Keratinocyte (primary cell): ENCODE data around the gene PALM2AKAP2. TPM values are rescaled to one million over a fixed set of nuclear protein-coding genes. Genes with fewer than 3 reads are reported as not detected.

Source experiments
- DNase-seq: peaks from one replicate; pipeline ENCODE4 v3.0.0-alpha.2; 2011; ENCODE audit warnings: low read depth, missing footprints, low spot score
- FAIRE-seq: peaks from 2 replicates; lab custom pipeline; 2011; peaks lifted over from hg19 to GRCh38; lab: Jason Lieb, UNC
- H2AFZ ChIP-seq: 2 replicates; pipeline ENCODE4 v1.6.0; 2012; ENCODE audit warnings: low read length, control low read depth, inconsistent platforms; ENCODE audit not compliant: control insufficient read depth
- H3K27ac ChIP-seq: 2 replicates; pipeline ENCODE4 v1.5.1; 2011; ENCODE audit warnings: low read length; ENCODE audit not compliant: control insufficient read depth, insufficient read depth
- H3K27me3 ChIP-seq: 3 replicates; pipeline ENCODE4 v1.6.0; 2011; ENCODE audit warnings: low read length; ENCODE audit not compliant: control insufficient read depth, insufficient read depth; ENCODE audit errors: extremely low read depth
- H3K36me3 ChIP-seq, 2 experiments: 2 replicates in 1 of 2; 3 replicates in 1 of 2; pipeline ENCODE4 v1.5.1; 2011; ENCODE audit warnings: low read length in 2 of 2, mild to moderate bottlenecking in 1 of 2; ENCODE audit not compliant: control insufficient read depth in 2 of 2, insufficient read depth in 2 of 2; ENCODE audit errors: extremely low read depth in 1 of 2
- H3K4me1 ChIP-seq: 3 replicates; pipeline ENCODE4 v1.5.1; 2011; ENCODE audit warnings: low read length; ENCODE audit not compliant: control insufficient read depth, insufficient read depth; ENCODE audit errors: extremely low read depth
- H3K4me2 ChIP-seq: 3 replicates; pipeline ENCODE4 v1.6.0; 2011; ENCODE audit warnings: low read depth, low read length; ENCODE audit not compliant: control insufficient read depth, insufficient read depth; ENCODE audit errors: extremely low read depth
- H3K4me3 ChIP-seq, 3 experiments: fragments of 200-600 bp in 1 of 3; sonication (generic) in 1 of 3; 2 replicates in 2 of 3; 3 replicates in 1 of 3; pipeline ENCODE4 v1.5.1; 2011 to 2016; ENCODE audit warnings: low read length in 3 of 3, mild to moderate bottlenecking in 3 of 3, control low read depth in 2 of 3, inconsistent platforms in 1 of 3, low read depth in 1 of 3, mixed read lengths in 1 of 3, mixed run types in 1 of 3, moderate library complexity in 1 of 3; ENCODE audit not compliant: control insufficient read depth in 2 of 3, insufficient read depth in 2 of 3; ENCODE audit errors: extremely low read depth in 1 of 3
- H3K79me2 ChIP-seq: 2 replicates; pipeline ENCODE4 v1.6.0; 2012; ENCODE audit warnings: low read length; ENCODE audit not compliant: control insufficient read depth, insufficient read depth
- H3K9ac ChIP-seq: 3 replicates; pipeline ENCODE4 v1.6.0; 2011; ENCODE audit warnings: low read length; ENCODE audit not compliant: control insufficient read depth, insufficient read depth; ENCODE audit errors: extremely low read depth
- H3K9me1 ChIP-seq: 3 replicates; pipeline ENCODE4 v1.6.0; 2011; ENCODE audit warnings: low read length; ENCODE audit not compliant: control insufficient read depth, insufficient read depth; ENCODE audit errors: extremely low read depth
- H3K9me3 ChIP-seq: 2 replicates; pipeline ENCODE4 v1.5.1; 2012; ENCODE audit warnings: low read depth, low read length; ENCODE audit not compliant: control insufficient read depth
- H4K20me1 ChIP-seq: 3 replicates; pipeline ENCODE4 v1.6.0; 2011; ENCODE audit warnings: low read length; ENCODE audit not compliant: control insufficient read depth, insufficient read depth; ENCODE audit errors: extremely low read depth
- EZH2 ChIP-seq: IDR thresholded peaks from one replicate; pipeline ENCODE4 v1.6.1; 2012; ENCODE audit warnings: inconsistent platforms, mild to moderate bottlenecking, low read length, moderate library complexity
- dilution Hi-C: fragments of 300-500 bp; cut with MboI; formaldehyde crosslinking; loops from one replicate; pipeline ENCODE4 v1.7.0; 2020; ENCODE audit warnings: low sequenced_read_pairs; ENCODE audit not compliant: extremely low pct_ligation_motif_present
- polyA plus RNA-seq, 5 experiments: library from polyadenylated mRNA; depleted of rRNA in 3 of 5; stranded (reverse) in 3 of 5; stranded (forward) in 1 of 5; unstranded in 1 of 5; fragments of >200 nt; gene quantifications; 1 replicate in 1 of 5; 2 replicates in 3 of 5; 3 replicates in 1 of 5; pipeline versions ENCODE4 v1.2.1 to v1.2.3, GENCODE V29; 2011 to 2012; ENCODE audit warnings: missing spikeins in 2 of 5, low read depth in 1 of 5, low replicate concordance in 1 of 5
- TF ChIP-seq, protein P1 (sequence below), 3 experiments: IDR thresholded peaks in 1 of 3; conservative IDR thresholded peaks in 1 of 3; optimal IDR thresholded peaks in 1 of 3; 2 replicates in 2 of 3; 3 replicates in 1 of 3; pipeline versions ENCODE3 to v1.5.1; 2011; ENCODE audit warnings: low read length in 3 of 3, mild to moderate bottlenecking in 3 of 3, moderate library complexity in 2 of 3, control low read depth in 1 of 3, inconsistent platforms in 1 of 3; ENCODE audit not compliant: insufficient read depth in 2 of 3; ENCODE audit errors: extremely low read depth in 1 of 3

Gene PALM2AKAP2
- polyA plus RNA-seq, 1 donor (not counting 4 experiments of a cell fraction or from before 2014, with no cell fraction given), result 3.6 TPM

DNA sequence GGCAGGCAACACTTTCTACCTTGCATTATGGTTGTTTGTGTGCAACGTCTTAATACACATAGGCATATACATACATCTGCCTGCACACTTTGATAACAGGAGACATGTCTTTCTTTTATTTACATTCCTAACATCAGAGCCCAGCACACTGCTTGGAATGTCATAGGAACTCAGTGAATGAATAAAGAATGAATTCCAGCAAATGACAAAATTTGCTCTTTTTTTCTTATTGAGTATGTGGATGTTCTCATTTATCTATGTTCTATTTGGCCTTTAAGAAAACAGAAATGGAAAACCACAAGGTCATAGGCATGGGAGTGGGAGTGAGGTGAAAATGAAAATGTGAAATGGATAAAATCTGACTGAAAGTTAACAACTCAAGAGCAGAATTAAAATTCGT, 36.3 kb upstream of the PALM2AKAP2 start:
- Histone ChIP-seq H3K4me1 (no peaks in the 10 kb centered on the region), H2AFZ (no peak overlapping the region), H3K4me3 (no peak overlapping the region), H3K79me2 (no peaks in the 10 kb centered on the region), H3K36me3 (no peaks in the 10 kb centered on the region), H3K4me2 (no peak overlapping the region), H4K20me1 (no peaks in the 10 kb centered on the region), H3K27me3 (peaks cover 9% of the 10 kb centered on the region), H3K9me3 (no peaks in the 10 kb centered on the region), H3K9ac (no peak overlapping the region), H3K9me1 (no peaks in the 10 kb centered on the region), H3K27ac (no peak overlapping the region)
- TF ChIP-seq, protein P1, sequence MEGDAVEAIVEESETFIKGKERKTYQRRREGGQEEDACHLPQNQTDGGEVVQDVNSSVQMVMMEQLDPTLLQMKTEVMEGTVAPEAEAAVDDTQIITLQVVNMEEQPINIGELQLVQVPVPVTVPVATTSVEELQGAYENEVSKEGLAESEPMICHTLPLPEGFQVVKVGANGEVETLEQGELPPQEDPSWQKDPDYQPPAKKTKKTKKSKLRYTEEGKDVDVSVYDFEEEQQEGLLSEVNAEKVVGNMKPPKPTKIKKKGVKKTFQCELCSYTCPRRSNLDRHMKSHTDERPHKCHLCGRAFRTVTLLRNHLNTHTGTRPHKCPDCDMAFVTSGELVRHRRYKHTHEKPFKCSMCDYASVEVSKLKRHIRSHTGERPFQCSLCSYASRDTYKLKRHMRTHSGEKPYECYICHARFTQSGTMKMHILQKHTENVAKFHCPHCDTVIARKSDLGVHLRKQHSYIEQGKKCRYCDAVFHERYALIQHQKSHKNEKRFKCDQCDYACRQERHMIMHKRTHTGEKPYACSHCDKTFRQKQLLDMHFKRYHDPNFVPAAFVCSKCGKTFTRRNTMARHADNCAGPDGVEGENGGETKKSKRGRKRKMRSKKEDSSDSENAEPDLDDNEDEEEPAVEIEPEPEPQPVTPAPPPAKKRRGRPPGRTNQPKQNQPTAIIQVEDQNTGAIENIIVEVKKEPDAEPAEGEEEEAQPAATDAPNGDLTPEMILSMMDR (optimal IDR thresholded peaks at IDR 0.05 in 1 of 3, IDR thresholded peaks at IDR 0.05 in 1 of 3, conservative IDR thresholded peaks at IDR 0.05 in 1 of 3; ENCODE audit: extremely low read depth in 1 of 3, insufficient read depth in 2 of 3, low read length in 3 of 3), result no peak
- no peak for TF ChIP-seq EZH2
- FAIRE-seq, result no peak
- dilution Hi-C loops, result no loop called here
- no peak for DNase-seq

DNA sequence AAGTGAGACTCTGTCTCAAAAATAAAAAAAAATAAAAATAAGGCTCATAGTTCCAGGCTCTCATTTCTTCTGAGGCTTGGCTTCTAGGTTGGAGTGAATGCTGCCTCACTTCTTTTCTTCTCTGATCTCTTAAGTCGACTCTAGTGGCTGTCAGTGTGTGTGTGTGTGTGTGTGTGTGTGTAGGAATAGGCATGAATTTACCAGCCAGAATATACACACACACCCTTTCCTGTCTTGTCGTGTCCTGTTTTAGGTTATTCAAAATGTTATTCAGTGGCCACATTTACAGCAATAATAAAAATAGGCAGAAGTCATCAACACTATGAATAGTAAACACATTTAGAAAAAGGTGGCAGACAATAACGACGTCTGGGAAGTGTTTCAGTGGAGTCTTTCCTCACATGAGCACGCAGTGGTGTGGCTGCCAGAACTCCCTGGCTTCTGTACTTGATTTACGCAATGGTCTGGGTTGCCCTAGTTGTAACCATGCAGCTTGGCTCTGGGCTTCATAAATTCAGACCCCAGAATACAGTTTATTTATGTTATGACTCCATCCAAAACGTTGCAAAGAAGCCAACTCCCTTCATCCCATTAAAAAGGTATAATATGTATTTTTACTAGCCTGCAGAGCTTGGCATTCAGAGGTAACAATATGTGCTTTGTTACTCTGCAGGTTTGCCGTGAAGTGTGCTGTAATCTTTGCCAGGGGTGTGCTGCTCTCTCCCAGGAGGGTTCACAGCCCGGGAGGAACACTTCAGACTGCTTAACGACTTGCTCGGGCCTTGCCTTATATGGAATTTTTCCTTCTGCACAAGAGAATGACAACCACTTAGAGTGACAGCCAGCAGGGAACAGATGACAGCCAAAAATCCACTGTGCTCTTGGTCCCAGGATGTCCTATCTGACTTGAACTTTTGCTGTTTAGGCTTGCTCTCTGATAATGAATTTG, 34.4 kb upstream of the PALM2AKAP2 start:
- H3K9me1 ChIP-seq, result no peaks in the 10 kb centered on the region
- no peaks in the 10 kb centered on the region for H3K9me3 ChIP-seq
- no peak overlapping the region for H3K4me3 ChIP-seq
- no peaks in the 10 kb centered on the region for H3K79me2 ChIP-seq
- no peak for TF ChIP-seq EZH2
- TF ChIP-seq, protein P1 (optimal IDR thresholded peaks at IDR 0.05 in 1 of 3, IDR thresholded peaks at IDR 0.05 in 1 of 3, conservative IDR thresholded peaks at IDR 0.05 in 1 of 3; ENCODE audit: extremely low read depth in 1 of 3, insufficient read depth in 2 of 3, low read length in 3 of 3), result no peak
- no peak for DNase-seq
- peaks cover 9% of the 10 kb centered on the region for H3K27me3 ChIP-seq
- no peak overlapping the region for H3K27ac ChIP-seq
- H3K9ac ChIP-seq, result no peak overlapping the region
- no peak overlapping the region for H3K4me2 ChIP-seq
- no peaks in the 10 kb centered on the region for H3K36me3 ChIP-seq
- H2AFZ ChIP-seq, result no peak overlapping the region
- FAIRE-seq, result no peak
- H3K4me1 ChIP-seq, result no peaks in the 10 kb centered on the region
- H4K20me1 ChIP-seq, result no peaks in the 10 kb centered on the region
- dilution Hi-C loops, result no loop called here
